Fibroblast of the conjunctiva (primary cell): Measurements from ENCODE around the gene ULK2.
"Not testable (repeated sequence)": the region's sequence is repeated elsewhere in the genome, so short reads cannot be mapped to it uniquely, and the experiment has no call there.

ENCODE experiments used
- DNase-seq: peaks from one replicate; pipeline ENCODE4 v3.0.0-alpha.2; 2010; ENCODE audit warnings: low read depth

Gene ULK2

DNA sequence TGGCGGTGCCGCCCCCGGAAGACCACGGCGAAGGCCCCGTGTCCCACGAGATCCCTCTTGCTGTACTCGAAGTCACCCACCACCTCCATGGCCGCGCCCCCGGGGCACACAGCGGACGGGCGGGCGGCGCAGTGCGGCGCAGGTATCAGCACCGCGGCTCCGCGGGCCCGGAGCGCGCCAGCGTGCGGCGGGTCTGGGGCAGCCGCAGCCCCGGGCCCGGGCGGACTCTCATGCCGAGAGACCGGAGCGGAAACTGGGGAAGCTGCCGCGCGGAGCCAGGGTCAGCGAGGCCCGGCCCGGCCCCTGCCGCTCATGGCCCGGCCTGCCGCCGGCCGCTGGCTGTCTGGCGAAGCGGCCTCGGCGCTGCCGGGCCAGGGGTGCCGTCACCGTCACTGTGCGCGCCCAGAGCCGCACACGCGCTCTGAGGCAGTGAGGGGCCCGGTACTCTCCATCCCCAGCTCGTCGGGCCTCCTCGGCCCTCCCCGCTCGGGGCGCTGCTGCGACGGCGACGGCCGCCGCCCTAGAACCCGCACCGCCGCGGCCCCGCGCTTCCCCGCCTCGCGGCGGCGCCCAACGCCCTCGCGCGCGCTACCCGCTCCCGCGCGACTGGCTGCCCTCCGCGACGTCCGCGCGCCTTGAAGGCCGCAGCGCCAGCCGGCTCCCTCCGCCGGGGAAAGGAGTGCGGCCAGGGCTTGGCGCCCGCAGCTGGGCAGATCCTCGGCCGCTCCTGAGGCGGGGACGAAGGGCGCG lies at the start of gene ULK2:
Gene ULK2 (minus strand): TSS at position 608 of the 750 bp plus-strand sequence. CDS start 519 bp downstream, at position 89.
- peak; percentile 21 for DNase-seq

DNA sequence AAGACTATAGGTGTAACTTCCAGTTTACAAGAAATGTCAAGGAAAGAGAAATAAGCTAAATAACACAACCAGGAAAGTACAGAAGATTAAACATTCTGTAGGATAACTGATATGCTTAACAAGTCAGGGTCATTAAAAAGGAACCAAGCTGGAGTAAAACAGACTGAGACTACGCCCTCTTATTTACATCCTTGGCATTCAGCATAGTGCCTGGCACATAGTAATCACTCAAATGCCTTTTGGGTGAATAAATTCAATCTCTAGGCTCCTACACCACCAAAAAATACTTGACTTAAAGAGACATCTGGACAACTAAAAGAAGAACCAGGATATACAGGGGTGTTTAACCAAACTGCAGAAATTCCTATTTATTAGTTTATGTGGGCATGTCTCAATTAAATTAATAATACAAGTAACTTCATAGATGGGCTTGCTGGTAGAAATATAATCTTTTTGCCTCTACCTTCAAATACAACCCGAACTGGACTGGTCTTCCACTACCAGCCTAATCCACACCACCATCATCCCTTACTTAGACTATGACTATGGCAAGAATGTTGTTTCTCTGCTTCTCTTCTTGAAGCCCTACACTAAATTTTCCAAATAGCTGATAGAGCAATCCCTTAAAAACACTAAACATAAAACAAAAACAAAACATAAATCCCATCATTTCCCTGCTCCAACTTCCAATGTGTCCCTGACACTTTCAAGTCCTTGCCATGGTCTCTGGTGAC lies 47.7 kb upstream of the ULK2 start:
- no peak for DNase-seq

- no peak for DNase-seq
These were observed 43.3 kb upstream of the ULK2 start for GRCh38 chr17:19911033-19911432.

GRCh38 chr17:19909139-19909538 lies 41.4 kb upstream of the ULK2 start:
- no peak for DNase-seq

GRCh38 chr17:19905502-19905901 lies 37.8 kb upstream of the ULK2 start:
- no peak for DNase-seq

- DNase-seq: no peak
These were observed 37.2 kb upstream of the ULK2 start for GRCh38 chr17:19904924-19905323.

DNA sequence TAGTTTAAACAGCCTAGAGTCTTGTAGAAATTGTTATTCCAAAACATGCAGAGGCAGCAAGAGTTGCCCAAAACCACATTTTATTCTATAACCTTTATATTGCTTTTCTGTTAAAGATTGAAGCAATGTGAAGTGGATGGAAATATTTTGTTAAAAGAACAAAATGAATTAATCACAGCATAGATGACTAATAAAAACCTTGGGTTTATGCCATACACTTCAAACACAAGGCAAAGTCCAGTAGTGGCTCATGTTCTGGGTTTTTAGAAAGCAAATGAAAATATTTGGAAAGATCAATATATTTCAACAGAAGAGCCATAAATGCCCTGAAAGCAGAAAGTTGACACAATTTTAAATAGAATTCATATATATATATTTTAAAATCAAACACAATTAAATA lies 36.7 kb upstream of the ULK2 start:
- DNase-seq: peak; percentile 17

- no peak for DNase-seq
These were observed 33.1 kb upstream of the ULK2 start for GRCh38 chr17:19900809-19901208.

GRCh38 chr17:19897903-19898302 lies 30.2 kb upstream of the ULK2 start:
- peak; percentile 42 for DNase-seq

- no peak for DNase-seq
These were observed 29.5 kb upstream of the ULK2 start for GRCh38 chr17:19897090-19897837.

DNA sequence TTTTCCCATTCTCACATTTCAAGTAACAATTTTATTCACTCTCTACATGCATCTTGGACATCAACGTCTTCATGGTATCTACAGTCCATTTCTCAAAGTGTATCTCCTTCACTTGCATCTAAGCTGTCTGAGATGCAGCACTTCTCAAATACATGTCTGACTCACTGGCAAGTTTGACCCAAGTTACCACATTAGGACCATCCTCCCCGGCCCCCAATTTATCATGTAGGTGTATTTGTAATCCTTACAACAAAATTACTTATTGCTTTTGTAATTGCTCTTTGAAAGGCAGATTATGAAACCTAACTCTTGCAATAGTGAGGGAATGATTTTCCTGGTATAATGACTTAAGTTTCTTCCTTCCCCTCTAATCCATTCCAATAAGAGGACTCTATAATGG lies 28.9 kb upstream of the ULK2 start:
- DNase-seq: no peak

GRCh38 chr17:19890554-19890953 lies 22.8 kb upstream of the ULK2 start:
- not testable (repeated sequence) for DNase-seq

- not testable (repeated sequence) for DNase-seq
These were observed 22.3 kb upstream of the ULK2 start for GRCh38 chr17:19890001-19890400.

DNA sequence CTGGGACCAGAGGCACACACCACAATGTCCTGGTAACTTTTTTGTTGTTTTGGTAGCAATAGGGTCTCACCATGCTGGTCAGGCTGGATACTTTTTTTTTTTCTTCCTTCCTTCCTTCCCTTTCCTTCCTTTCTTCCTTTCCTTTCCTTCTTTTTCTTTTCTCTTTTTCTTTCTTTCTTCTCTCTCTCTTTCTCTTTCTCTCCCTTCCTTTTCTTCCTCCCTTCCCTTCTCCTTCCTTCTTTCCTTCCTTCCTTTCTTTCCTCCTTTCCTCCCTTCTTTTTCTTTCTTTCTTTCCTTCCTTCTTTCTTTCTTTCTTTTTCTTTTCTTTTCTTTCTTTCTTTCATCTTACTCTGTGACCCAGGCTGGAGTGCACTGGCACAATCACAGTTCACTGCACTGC lies 18.4 kb upstream of the ULK2 start:
- no peak for DNase-seq

GRCh38 chr17:19883537-19884215 lies 15.9 kb upstream of the ULK2 start:
- no peak for DNase-seq

DNA sequence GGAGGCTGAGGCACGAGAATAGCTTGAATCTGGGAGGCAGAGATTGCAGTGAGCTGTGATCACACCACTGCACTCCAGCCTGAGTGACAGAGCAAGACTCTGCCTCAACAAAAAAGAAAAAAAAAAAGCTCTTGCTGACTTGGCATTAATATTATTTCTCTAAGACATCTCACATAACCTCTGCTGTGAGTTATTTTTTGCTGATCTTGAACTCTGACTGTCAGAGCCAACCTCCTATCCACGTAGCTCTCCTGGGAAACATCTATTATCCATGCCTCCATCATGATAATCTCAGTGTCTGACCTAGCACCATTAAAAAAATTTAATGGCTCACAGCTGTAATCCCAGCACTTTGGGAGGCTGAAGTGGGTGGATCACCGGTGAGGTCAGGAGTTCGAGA lies 12.7 kb upstream of the ULK2 start:
- DNase-seq: no peak

DNA sequence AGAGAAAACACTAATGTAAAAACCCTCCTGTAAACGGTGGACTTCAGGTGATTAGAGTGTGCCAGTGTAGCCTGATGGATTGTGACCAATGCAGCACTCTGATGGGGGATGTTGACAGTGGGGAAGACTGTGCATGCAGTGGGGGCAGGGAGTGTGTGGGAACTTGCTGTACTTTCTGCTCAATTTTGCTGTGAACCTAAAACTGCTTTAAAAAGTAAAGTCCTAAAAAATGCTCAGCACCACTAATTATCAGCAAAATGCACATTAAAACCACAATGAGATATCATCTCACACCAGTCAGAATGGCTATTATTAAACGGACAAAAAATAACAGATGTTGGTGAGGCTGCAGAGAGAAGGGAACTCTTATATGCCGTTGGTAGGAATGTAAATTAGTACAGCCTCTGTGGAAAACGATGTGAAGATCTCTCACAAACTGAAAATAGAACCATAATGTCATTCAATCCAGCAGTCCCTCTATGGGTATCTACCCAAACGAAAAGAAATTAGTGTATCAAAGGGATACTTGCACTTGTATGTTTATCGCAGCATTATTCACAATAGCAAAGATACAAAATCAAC lies 9.7 kb upstream of the ULK2 start:
- no peak for DNase-seq

DNA sequence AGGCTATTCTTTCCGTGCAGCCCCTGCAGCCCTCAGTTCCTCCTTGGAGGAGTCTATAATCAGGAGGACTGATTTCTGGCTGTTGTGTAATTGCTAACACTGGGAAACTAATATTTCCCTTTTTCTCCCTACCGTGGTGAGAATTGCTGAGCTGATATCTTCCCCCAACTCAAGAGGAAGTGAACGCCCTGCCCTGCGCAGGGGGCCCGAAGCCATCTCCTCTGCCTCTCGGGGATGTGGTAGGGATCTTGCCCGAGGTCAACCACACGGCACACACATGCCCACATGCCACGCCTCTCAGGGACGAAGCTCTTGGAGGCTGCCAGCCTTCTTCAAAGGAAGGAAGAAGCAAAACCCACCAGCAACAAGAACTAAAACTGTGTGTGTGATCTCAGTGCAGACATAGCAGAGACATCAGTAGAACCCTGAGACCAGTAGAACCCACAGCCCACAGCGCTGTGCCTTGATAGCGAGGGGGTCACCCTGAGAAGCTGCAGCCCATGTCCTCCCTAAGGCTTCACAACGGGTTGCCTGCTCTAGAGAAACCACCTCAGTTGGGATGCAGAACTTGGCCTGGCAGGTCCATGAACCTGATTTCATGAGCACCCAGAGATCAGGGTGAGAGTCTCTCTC lies 8.9 kb upstream of the ULK2 start:
- no peak for DNase-seq

GRCh38 chr17:19874256-19874655 lies 6.5 kb upstream of the ULK2 start:
- DNase-seq: no peak

GRCh38 chr17:19873346-19873745 lies 5.6 kb upstream of the ULK2 start:
- DNase-seq: no peak

- no peak for DNase-seq
These were observed 301 bp upstream of the ULK2 start for GRCh38 chr17:19868079-19868395.

DNA sequence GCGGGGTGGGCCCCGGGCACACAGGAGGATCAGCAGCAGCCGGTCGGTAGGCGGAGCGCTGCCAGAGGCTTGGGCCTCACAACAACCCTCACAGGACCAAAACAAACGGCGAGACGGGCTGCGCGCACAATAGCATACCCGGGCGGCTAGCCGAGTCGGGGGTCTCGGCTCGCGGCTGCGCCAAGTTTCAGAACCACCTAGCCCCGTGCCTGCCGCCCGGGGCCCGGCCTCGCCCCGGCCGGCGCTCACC lies 732 bp downstream of the ULK2 start:
- peak; percentile 30 for DNase-seq
